ENCODE measurements around the gene SLC10A3. TPM values are rescaled to one million over a fixed set of nuclear protein-coding genes. Genes with fewer than 3 reads are reported as not detected.

Gene SLC10A3
- total and polyA plus RNA-seq, 2 donors from 2014 or later, result 19.0 to 27.3 TPM

DNA sequence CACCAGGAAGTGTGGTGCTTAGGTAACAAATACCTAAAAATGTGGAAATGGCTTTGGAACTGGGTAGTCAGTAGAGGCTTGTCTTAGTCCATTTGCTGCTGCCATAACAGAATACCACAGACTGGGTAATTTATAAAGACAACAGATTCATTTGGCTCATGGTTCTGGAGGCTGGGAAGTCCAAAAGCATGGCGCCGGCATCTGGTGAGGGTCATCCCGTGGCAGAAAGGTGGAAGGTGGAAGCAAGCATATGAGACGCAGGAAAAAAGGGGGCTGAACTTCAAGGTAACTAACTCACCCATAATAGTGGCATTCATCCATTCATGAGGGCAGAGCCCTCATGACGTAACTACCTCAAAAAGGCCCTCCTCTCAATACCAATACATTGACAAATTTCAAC is 19.0 kb upstream of the SLC10A3 start:
- H3K27ac ChIP-seq (ENCODE audit: low read depth in 2 of 2, low read length in 2 of 2), result no peak overlapping the region
- no peak overlapping the region for H3K9ac ChIP-seq (ENCODE audit: low read length in 3 of 3)
- no peaks in the 10 kb centered on the region for H3K9me3 ChIP-seq (ENCODE audit: control insufficient read depth in 2 of 3, insufficient read depth in 1 of 3, low read length in 3 of 3)
- TF ChIP-seq, protein P1, sequence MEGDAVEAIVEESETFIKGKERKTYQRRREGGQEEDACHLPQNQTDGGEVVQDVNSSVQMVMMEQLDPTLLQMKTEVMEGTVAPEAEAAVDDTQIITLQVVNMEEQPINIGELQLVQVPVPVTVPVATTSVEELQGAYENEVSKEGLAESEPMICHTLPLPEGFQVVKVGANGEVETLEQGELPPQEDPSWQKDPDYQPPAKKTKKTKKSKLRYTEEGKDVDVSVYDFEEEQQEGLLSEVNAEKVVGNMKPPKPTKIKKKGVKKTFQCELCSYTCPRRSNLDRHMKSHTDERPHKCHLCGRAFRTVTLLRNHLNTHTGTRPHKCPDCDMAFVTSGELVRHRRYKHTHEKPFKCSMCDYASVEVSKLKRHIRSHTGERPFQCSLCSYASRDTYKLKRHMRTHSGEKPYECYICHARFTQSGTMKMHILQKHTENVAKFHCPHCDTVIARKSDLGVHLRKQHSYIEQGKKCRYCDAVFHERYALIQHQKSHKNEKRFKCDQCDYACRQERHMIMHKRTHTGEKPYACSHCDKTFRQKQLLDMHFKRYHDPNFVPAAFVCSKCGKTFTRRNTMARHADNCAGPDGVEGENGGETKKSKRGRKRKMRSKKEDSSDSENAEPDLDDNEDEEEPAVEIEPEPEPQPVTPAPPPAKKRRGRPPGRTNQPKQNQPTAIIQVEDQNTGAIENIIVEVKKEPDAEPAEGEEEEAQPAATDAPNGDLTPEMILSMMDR (IDR thresholded peaks at IDR 0.05; ENCODE audit: borderline replicate concordance, extremely low read depth, insufficient read depth), result no peak
- H3K4me1 ChIP-seq (ENCODE audit: control insufficient read depth in 2 of 3, insufficient read depth in 2 of 3, low read depth in 1 of 3, low read length in 3 of 3), result no peaks in the 10 kb centered on the region
- H3K36me3 ChIP-seq (ENCODE audit: control insufficient read depth in 2 of 3, insufficient read depth in 3 of 3, low read length in 3 of 3), result peaks cover 0 to 3% (median 0%) of the 10 kb centered on the region in 3 donors
- DNase-seq (no peak), FAIRE-seq (no peak)
- H3K4me3 ChIP-seq (ENCODE audit: low read length in 3 of 3), result no peak overlapping the region
- intact Hi-C loops (cut with DNase I), result no loop called here
- no peaks in the 10 kb centered on the region for H3K27me3 ChIP-seq (ENCODE audit: control insufficient read depth, insufficient read depth, low read length)

GRCh38 chrX:154508384-154508745 is 17.9 kb upstream of the SLC10A3 start:
- no peaks in the 10 kb centered on the region for H3K27me3 ChIP-seq (ENCODE audit: control insufficient read depth, insufficient read depth, low read length)
- H3K27ac ChIP-seq (ENCODE audit: low read depth in 2 of 2, low read length in 2 of 2), result no peak overlapping the region
- no peak overlapping the region for H3K9ac ChIP-seq (ENCODE audit: low read length in 3 of 3)
- peaks cover 0 to 3% (median 0%) of the 10 kb centered on the region in 3 donors for H3K36me3 ChIP-seq (ENCODE audit: control insufficient read depth in 2 of 3, insufficient read depth in 3 of 3, low read length in 3 of 3)
- TF ChIP-seq, protein P1 (IDR thresholded peaks at IDR 0.05; ENCODE audit: borderline replicate concordance, extremely low read depth, insufficient read depth), result no peak
- FAIRE-seq (no peak), DNase-seq (no peak)
- H3K4me1 ChIP-seq (ENCODE audit: control insufficient read depth in 2 of 3, insufficient read depth in 2 of 3, low read depth in 1 of 3, low read length in 3 of 3), result no peaks in the 10 kb centered on the region
- intact Hi-C loops (cut with DNase I), result no loop called here
- no peaks in the 10 kb centered on the region for H3K9me3 ChIP-seq (ENCODE audit: control insufficient read depth in 2 of 3, insufficient read depth in 1 of 3, low read length in 3 of 3)
- H3K4me3 ChIP-seq (ENCODE audit: low read length in 3 of 3), result no peak overlapping the region

DNA sequence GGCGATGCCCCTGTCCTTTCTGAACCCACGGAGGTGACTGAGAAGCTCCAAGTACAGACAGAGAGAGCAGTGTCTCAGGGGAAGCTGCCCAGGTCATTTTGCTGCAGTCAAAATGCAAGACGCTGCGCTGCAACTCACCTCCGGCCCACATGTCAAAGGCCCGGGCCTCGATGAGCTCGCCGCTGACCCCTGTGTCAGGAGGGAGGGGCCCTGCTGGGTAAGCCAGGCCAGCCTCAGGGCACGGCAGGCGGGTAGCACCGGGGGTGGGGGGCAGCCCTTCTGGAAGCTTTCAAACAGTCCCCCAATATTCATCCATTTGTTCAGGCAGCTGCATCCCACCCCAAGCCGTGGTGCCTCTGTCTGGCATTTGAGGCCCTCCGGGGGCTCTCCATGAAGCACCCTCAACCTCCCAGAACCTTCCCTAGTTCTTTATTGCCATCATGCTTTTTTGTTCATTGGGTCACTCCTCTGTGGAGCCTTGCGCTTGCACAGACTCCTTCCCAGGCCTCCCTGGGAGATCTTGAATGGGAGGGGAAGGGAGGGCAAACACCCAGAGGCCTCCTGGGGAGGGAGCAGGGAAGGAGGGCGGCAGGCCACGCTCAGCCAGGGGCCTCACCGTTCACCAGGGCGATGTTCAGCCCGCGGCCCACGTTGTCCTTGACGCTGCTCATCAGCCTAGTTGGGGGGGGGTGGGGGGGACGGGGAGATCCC is 17.4 kb upstream of the SLC10A3 start:
- TF ChIP-seq, protein P1 (IDR thresholded peaks at IDR 0.05; ENCODE audit: borderline replicate concordance, extremely low read depth, insufficient read depth), result no peak
- Histone ChIP-seq H3K4me3 (ENCODE audit: low read length in 3 of 3) (no peak overlapping the region), H3K36me3 (ENCODE audit: control insufficient read depth in 2 of 3, insufficient read depth in 3 of 3, low read length in 3 of 3) (peaks cover 0 to 3% (median 0%) of the 10 kb centered on the region in 3 donors), H3K27me3 (ENCODE audit: control insufficient read depth, insufficient read depth, low read length) (no peaks in the 10 kb centered on the region), H3K9ac (ENCODE audit: low read length in 3 of 3) (no peak overlapping the region), H3K4me1 (ENCODE audit: control insufficient read depth in 2 of 3, insufficient read depth in 2 of 3, low read depth in 1 of 3, low read length in 3 of 3) (no peaks in the 10 kb centered on the region), H3K9me3 (ENCODE audit: control insufficient read depth in 2 of 3, insufficient read depth in 1 of 3, low read length in 3 of 3) (no peaks in the 10 kb centered on the region), H3K27ac (ENCODE audit: low read depth in 2 of 2, low read length in 2 of 2) (no peak overlapping the region)
- no peak for DNase-seq
- intact Hi-C loops (cut with DNase I), result no loop called here
- FAIRE-seq, result no peak
